HCT116 (cell line): Measurements from ENCODE around the gene LAIR1.

Source experiments
- CTCF ChIP-seq, 3 experiments: fragments of 200-600 bp in 1 of 3; sonication (generic) in 1 of 3; IDR thresholded peaks in 2 of 3; conservative IDR thresholded peaks in 1 of 3; 2 replicates each; pipeline ENCODE4 v1.5.1; 2012 to 2017; ENCODE audit warnings: low read depth in 2 of 3, low read length in 2 of 3, antibody characterized with exemption in 1 of 3, borderline replicate concordance in 1 of 3, control low read depth in 1 of 3, mild to moderate bottlenecking in 1 of 3, mixed read lengths in 1 of 3, mixed run types in 1 of 3, moderate library complexity in 1 of 3; ENCODE audit not compliant: insufficient read depth in 1 of 3
- EZH2phosphoT487 ChIP-seq: fragments of 200-600 bp; IDR thresholded peaks from 2 replicates; pipeline ENCODE4 v1.6.1; 2018; ENCODE audit warnings: antibody characterized with exemption, borderline replicate concordance

DNA sequence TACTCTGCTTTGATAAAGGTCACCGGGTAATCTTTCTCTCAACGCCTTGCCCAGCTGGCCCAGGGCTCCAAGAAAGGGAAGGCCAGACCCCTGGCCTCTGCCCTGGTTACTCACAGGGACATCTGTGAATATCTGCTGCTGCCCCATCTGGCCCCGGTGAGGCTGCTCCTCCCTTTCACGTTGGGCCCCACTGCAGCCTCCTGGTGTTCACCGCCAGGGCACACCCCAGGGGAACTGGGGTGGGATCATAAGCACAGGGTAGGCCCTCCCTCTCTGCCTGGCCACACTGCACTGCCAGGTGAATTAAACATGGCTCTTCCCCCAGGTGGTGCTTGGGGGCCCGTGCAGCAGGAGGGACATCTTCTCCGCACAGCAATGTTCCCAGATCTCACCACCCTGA is 12.7 kb downstream of the LAIR1 start:
- TF ChIP-seq CTCF (IDR thresholded peaks at IDR 0.05 in 2 of 3, conservative IDR thresholded peaks at IDR 0.05 in 1 of 3; ENCODE audit: borderline replicate concordance in 1 of 3, insufficient read depth in 1 of 3, low read depth in 2 of 3, low read length in 2 of 3) = no peak
- TF ChIP-seq EZH2phosphoT487 = no peak
